K562 treated with DMSO at 1 percent for 12 hours (cell line): Measurements from ENCODE around the gene MAP2K5. TPM values are rescaled to one million over a fixed set of nuclear protein-coding genes. Genes with fewer than 3 reads are reported as not detected.

Experiments
- total RNA-seq: library from RNA; unstranded; fragments of 300-600 nt; gene quantifications from 2 replicates; pipeline ENCODE4 v1.2.3, GENCODE V29; 2022; ENCODE audit not compliant: insufficient read depth

The MAP2K5 gene
- 27.0 and 34.1 TPM in 2 replicates for total RNA-seq

GRCh38 chr15:67542420-67543347 lies at the start of gene MAP2K5:
Gene MAP2K5, plus strand, starts transcription at chr15:67542703. Its CDS starts 633 bp downstream, at chr15:67543336.

GRCh38 chr15:67521029-67521782 lies 21.3 kb upstream of the MAP2K5 start, which contains the start of gene C15orf61:
Gene C15orf61, plus strand, starts transcription at chr15:67521131. Its CDS starts 118 bp downstream, at chr15:67521249.

GRCh38 chr15:67824976-67825880 lies 282.7 kb downstream of the MAP2K5 start, which contains the start of gene SKOR1:
Gene SKOR1, plus strand, starts transcription at chr15:67825509. Its CDS starts 94 bp downstream, at chr15:67825603.

GRCh38 chr15:67839929-67840748 lies 297.6 kb downstream of the MAP2K5 start, which contains the start of gene RNU6-1:
Gene RNU6-1, minus strand, starts transcription at chr15:67840045.

Other genes with a start within 250 kb of the MAP2K5 start
- gene C15orf61, start 21.6 kb upstream of the MAP2K5 start, total RNA-seq = 5.6 and 6.2 TPM in 2 replicates